NCI-H2107 treated with DMSO at 0.1 percent for 48 hours (cell line): Measurements from ENCODE around the gene GRK3.
"Not testable (repeated sequence)": the region's sequence is repeated elsewhere in the genome, so short reads cannot be mapped to it uniquely, and the experiment has no call there.

Source experiments
- DNase-seq: peaks from one replicate; lab custom pipeline; 2025; ENCODE audit not compliant: unreplicated experiment; lab: John Stamatoyannopoulos, UW

The GRK3 gene

DNA sequence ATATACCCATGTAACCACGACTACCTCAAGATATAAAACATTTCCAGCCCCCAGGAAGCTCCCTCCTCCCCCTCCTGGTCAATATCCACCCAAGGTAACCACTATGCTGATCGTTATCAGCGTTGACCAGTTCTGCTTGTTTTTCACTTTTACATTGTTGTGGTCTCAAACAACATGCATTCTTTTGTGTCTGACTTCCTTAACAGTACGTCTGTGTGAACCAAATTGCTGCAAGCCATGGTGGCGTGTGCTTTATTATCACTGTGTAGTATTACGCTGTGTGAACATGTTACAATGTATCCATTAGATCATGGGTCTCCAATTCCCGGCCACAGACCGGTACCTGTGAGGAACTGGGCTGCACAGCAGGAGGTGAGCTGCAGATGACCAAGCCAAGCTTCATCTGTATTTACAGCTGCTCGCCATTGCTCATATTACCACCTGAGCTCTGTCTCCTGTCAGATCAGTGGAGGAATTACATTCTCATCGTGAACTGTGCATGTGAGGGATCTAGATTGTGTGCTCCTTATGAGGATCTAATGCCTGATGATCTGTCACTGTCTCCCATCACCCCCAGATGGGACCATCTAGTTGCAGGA is 15.5 kb upstream of the GRK3 start:
- no peak for DNase-seq

DNA sequence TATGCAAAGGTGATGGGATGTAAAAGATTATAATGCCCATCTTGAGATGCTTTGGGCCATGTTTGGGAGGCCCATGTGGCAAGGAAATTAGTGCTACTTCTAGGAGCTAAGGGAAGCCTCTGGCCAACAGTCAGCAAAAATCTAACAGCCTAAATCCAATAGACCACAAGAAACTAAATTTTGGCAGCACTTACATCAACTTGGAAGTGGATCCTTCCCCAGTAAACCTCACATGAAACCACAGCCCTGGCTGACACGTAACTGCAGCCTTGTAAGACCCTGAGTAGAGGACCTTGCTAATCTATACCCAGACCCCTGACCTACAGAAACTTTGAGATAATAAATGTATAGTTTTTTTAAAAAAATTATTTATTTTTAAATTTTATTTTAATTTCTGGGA is 13.1 kb upstream of the GRK3 start:
- DNase-seq: no peak

DNA sequence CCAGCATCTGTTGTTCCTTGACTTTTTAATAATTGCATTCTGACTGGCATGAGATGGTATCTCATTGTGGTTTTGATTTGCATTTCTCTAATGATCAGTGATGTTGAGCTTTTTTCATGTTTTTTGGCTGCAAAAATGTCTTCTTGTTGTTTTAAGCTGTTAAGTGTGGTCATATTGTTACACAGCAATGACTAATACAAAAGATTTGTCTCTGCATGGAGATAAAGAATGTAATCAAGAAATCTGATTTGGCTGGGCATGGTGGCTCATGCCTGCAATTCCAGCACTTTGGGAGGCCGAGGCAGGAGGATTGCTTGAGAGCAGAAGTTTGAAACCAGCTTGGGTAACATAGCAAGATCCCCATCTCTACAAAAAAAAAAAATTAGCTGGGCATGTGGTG is 12.1 kb upstream of the GRK3 start:
- DNase-seq: not testable (repeated sequence)

DNA sequence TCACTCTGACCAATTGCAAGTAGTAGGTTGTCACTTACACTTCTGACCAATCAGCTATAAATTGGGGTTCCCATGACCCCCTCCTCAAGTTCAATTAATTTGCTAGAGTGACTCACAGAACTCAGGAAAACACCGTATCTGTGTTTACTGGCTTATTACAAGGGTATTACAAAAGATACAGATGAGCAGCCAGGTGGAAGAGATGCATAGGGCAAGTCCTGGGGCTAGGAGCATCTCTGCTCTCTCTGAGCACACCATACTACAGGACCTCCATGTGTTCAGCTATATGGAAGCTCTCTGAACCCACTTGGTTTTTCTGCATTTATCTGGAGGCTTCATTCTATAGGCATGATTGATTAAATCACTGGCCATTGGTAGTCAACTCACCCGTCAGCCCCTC is 11.3 kb upstream of the GRK3 start:
- no peak for DNase-seq

DNA sequence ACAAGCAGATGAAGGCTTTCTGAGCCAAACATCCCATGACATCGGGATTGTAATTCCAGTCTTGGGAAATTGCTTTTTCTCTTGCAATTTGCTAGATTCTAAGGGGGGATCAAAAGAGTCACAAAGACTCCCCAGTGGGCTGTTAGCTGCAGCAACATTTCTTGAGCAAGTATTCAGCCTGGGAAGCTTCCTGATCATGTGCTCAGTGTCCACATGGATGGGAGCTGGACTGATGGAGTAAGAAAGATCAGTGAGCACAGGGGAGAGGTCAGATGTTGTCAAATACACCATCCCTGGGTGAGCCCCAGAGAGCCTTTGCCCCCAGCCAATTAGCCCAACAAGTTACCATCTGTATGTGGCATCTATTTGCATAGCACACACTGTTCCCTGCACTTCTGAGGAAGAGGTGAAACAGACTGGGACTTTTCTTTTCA is 10.2 kb upstream of the GRK3 start:
- DNase-seq: no peak

DNA sequence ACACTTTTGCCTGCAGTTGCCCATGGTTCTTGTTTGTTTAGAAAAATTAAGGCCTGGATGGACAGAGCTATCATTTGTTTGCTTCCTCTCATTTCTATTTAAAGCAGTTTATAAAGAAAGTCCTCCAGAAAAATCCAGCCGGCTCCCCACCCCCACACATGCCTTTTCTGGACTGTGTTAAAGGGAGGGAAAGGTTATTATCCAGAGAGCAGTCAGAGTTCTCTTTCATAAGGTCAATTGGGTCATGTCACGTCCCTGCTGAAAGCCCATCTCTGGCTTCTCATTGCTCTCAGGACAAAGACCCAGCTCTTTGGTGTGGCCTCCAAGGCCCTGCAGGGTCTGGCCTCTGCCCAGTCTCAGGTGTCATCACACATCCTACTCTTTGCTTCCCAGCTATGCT is 9.8 kb upstream of the GRK3 start:
- no peak for DNase-seq

DNA sequence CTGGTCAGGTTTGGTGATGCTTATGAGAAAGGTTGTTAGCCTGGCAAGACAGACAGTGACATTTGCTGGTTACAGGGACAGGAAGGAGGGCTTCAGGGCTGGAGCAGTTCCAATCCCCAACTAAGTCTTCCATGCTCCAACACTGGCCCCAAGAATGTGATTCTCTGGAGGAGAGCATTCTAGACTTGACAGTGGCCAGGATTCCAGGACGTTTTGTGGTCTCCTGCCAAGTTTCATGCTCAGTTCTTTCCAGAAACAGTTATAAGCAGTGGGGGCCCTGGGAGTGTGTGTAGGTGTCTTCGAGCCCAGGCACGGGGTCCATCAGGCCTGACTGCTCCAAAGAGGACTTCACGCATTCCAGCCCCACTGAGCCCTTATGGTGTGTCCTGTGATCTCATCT is 8.9 kb upstream of the GRK3 start:
- no peak for DNase-seq

DNA sequence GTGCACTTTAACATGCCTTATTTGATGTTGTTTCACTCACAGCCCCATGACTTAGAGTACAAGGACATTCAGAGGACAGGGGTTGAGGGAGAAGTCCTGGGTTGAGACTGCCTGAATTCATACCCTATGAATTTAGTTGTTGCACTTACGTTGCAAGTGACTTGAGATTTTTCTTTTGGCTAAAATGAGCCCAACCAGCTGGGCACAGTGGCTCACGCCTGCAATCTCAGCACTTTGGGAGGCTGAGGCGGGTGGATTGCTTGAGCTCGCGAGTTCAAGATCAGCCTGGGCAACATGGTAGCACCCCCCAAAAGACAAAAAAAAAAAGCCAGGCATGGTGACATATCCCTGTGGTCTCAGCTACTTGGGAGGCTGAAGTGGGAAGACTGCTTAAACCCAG is 7.3 kb upstream of the GRK3 start:
- no peak for DNase-seq

DNA sequence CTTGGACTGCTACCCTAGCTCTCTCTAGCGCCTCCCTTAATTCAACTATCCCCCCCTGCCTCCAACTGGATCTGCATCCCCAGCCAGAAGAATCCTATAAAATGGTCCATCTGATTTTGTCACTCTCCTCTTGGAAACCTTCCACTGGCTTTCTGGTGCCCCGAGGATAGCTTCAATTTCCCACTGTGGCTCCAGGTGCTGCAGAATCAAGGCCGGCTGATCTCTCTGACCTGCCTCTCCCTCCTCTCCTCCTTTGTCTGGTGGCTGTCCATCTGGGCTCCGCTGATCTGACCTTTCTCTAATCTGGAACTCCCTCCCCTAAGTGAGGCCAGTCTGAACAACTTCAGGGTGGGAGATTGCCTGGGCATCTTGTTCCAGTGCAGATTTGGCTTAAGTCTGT is 6.1 kb upstream of the GRK3 start:
- no peak for DNase-seq

DNA sequence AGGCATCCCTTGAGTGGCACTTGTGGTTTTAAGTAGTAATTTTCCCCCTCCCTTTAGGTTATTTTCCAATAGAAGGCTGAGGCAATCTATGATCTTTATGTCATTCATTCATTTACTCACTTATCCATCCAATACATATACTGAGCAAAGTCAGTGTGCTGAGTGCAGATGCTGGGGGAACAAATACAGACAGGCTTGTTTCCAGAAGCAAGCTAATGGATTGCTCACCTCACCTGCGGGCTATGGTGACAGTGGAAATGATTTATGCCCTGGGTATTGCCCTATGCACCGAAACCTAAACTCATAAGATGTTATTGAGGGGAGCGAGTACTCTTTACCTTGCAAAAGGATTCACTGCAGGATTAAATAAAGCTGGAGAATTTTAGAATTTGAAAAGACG is 4.6 kb upstream of the GRK3 start:
- not testable (repeated sequence) for DNase-seq

DNA sequence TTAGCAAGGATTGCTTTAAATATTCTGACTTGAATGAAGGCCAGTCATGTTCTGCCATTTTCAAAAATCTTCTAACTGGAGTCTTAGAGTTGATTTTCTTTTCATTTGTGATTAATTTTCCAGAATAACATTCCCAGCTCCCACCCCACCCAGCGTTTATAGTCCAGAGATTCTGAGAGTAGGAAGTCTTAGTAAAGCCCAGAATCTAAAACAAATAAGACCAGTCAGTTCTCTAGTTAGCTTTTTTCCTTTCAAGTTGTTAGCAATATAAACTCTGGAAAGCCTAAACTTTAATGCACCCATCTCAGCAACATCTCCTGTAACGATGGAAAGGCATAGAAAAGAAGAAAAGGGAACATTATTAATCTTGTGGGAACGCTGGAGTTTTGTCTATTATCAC is 3.3 kb upstream of the GRK3 start:
- DNase-seq: not testable (repeated sequence)

DNA sequence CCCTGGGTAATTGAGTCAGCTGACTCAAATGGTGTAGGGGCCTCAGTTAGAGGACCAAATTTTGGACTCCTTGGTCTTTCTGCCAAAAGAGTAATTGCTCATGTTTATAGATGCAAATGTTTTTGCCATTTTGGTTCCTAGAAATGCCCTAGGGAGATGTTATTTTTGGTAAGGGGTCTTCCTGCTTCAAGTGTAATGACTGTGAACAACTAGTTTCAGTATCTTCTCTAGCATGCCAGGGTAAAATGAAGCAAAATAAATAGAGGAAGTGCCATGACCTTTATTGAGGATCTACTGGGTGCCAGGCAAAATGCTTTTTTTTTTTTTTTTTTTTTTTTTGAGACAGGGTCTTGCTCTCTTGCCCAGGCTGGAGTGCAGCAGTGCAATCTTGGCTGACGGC is 2.5 kb upstream of the GRK3 start:
- not testable (repeated sequence) for DNase-seq

DNA sequence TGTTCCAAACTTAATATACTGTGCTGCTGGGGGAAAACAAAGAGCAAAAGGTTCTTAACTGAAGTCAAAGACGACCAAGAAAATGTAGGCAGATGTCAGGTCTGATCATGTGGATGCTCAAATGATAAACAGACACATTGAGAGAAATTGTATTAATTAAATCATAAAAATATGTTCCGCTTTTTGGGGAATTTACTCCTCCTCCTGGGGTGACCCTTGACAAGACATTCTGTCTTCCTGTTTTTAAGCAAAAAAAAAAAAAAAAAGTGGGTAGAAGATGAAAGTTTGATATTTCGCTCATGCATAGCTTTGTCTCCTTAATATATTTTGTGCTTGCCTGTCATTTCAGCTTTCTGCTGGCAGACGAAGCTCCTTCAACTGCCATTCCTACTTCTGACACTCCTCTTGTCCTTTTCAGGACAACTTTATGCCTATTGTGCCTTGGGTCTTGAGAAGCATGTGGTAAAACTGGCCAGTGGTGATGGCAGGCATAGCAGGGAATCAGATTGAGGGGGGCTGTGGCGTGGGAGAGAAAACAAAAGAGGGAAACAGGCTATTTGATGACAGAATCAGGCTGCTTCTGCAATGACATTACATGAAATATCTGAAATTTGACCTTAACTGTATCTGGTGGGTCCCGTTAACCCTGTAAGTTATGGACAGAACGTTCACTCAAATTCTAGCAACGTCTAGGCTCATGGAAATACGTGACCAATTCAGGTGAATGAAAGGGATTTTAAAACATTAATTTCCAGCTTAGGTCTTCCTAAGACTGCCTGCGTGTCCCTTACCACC is 1.3 kb upstream of the GRK3 start:
- not testable (repeated sequence) for DNase-seq

DNA sequence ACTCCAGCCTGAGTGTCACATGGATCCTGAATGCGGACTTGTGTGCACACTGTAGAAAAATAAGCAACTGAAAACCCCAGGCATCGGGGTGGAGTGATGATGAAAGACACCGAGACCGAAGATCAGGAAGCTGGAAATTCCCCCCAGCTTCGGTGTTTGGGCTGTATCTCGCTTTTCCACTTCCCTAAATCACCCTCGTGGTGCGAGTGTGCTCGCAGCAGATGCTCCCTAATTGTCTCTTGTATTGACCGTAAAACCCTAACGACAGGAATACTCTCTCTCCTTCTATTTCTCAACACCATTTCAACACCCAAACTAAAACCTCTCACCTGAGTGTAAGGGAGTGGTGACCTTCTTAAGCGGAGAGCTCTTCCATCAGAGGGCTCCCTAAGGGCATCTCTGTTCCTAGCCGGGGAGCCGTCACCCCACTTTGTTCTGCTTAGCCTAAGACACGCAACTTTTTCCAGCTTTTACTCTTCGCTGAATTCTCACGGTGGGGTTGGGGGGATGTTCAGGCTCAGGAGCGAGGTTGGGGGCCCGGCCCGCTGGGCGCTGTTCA is 635 bp upstream of the GRK3 start:
- DNase-seq: no peak

DNA sequence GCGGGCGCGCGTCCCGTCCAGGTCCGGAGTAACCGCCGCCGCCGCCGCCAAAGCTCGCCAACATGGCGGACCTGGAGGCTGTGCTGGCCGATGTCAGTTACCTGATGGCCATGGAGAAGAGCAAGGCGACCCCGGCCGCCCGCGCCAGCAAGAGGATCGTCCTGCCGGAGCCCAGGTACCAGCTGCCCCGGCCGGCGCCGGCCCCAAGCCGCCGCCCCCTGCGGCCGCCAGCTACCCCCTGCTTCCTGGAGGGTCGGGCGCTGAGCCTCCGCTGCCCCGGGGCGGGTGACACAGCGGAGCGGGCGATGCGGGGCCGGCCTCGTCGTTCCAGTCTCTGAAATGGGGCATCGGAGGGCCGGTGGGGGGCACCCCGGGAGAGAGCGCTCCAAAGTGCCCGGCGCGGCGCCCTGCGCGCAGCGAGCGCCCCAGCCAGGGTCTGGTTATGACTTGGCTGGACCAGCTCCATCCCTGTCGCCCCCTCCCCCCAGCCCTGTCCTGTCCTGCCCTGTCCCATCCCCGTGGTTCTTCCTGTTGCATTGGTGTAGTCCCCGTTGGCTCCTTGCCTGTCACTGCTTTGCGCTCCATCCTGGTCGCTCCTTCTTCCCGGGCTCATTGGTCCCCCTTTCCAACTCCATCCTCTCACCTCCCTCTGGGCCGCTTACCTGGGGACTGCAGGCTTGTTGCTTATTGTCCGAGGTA is 653 bp downstream of the GRK3 start:
- DNase-seq: no peak

DNA sequence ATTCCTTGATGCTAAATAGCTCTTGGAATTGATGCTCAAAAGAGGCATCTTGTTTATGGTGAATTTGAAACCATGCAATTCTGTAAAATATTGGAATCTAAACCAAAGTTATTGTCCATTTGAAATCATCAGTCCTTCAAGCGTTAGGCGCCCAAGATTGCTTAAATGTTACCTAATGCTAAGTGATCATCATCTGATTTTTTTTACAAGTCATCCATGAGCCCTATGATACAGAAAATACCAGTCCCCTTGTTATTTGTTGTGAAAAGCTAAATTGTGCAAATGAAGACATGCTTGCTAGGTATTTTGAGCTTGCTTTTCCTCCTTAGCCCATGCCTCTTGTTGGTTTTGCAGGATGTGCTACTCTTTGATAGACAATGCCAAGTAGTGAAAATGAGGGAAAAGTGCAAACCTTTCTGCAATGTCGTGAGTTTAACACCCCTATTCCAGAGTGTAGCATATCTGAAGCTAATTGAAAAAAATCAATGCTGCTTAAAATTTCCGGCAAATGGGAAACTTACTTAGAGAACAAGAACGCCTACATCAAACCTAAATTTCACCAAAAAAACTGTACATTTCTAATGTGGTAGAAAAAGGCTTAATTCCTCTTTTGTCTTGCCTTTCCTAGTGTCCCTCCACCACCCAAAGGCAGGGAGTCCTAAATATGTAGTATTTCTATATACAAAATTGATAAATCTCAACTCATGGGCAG is 1.9 kb downstream of the GRK3 start:
- no peak for DNase-seq

DNA sequence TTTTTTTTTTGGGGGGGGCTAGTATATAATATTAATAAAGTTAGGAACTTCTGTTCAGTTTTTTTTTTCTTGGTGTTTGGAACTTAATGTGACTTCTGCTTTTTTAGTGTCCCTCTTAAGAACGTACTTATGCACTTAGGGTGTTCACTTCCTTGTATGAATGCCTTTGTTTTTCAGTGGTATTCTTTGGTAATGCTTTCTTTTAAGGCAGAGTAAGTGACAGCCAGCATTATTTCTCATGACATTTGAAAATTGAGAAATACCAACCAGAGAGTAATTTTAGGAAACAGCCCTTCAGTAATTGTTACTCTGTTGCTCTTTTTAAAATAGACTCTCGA is 2.4 kb downstream of the GRK3 start:
- DNase-seq: no peak

DNA sequence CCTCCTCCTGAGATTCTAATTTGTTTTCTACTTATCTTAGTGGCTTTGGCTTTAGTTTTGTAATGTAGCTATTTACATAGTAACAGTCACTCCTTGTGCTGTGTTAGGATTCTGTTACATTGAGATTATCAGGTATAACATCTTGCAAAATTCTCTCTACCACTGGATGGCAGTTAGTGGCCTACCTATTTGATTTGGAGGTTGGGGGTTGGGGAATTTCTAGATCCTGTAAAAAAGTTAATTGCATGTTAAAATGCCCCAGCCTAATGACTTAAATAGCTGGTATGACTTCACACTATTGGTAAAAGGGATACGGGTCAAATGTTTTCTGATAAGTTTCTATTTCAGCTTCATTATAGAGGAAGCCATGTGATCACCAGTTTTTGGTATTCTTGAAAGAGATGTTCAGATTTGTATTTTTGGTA is 2.8 kb downstream of the GRK3 start:
- no peak for DNase-seq

DNA sequence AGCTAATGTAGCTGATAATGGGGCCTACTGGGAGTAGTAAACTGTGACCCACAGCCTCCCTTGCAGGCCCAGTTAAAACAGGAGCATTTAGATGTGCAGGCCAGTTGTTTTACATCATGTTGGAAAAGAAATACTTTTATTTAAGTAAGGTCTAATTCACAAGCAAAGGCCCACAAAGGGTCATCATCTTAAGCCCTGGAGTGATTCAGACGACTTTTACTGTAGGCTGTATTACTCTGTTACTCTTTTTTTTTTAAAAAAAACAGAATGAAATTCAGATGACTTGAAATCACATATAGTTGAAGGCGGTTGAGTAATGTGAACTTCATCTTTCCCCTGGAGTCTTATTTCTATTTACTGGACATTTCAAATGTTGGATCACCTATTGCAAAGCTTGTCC is 3.6 kb downstream of the GRK3 start:
- not testable (repeated sequence) for DNase-seq

DNA sequence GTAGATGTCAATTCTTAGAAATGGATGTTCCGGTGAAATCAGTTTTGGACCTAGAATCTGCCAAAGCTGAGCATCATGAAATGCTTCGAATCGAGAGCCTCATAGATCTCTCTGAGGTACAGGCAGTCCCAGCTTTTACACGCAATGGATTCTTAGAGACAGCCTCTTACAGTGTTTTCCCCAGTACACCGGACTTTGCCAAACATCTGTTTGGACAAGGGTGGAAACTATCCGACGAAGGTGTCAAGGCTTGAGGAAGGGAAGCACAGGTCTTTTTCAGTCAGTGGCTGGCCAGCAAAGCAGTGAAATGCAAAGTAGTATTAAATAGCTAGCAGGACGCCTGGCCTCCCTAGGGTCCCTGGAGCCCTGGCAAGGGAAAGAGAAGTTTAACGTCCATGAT is 4.9 kb downstream of the GRK3 start:
- no peak for DNase-seq

DNA sequence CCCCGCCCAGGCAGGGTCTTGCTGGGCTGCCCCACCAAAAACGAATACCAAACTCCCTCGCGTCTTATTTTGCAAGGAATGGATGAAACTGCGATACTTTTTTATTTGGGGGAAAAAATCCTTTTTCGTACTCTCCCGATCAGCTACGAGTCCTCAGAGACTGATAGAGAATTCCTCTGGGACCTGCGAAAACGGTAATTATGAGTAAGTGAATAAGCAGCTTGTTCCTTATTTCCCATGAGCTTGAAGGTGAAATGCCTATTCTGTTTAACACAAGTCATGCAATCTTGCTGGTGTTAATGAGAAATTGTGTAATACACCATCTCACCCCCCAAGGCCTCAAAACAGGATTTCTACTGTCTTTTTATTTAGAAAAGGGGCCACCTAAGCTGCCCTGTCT is 5.5 kb downstream of the GRK3 start:
- no peak for DNase-seq
